Epithelial cell of esophagus (primary cell): Measurements from ENCODE around the gene CEBPA.
"Not testable (repeated sequence)": the region's sequence is repeated elsewhere in the genome, so short reads cannot be mapped to it uniquely, and the experiment has no call there.

Source experiments
- DNase-seq: peaks from one replicate; pipeline ENCODE4 v3.0.0; 2010; ENCODE audit warnings: low read depth
- H3K4me3 ChIP-seq: 2 replicates; pipeline ENCODE4 v1.5.1; 2011; ENCODE audit warnings: mild to moderate bottlenecking, low read length, control low read depth
- CTCF ChIP-seq: IDR thresholded peaks from 2 replicates; pipeline ENCODE4 v1.5.1; 2011; ENCODE audit warnings: low read depth, mild to moderate bottlenecking, low read length, control low read depth, inconsistent platforms; ENCODE audit not compliant: insufficient read depth; ENCODE audit errors: missing control alignments

The CEBPA gene

GRCh38 chr19:33295621-33296487 is 6.5 kb downstream of the CEBPA start:
- no peak overlapping the region for H3K4me3 ChIP-seq
- DNase-seq = no peak
- no peak for TF ChIP-seq CTCF

GRCh38 chr19:33295046-33295445 is 7.3 kb downstream of the CEBPA start:
- DNase-seq, H3K4me3 ChIP-seq: not testable (repeated sequence)

GRCh38 chr19:33294058-33294798 is 8.1 kb downstream of the CEBPA start:
- no peak overlapping the region for H3K4me3 ChIP-seq
- TF ChIP-seq CTCF = no peak
- DNase-seq = no peak

- H3K4me3 ChIP-seq = no peak overlapping the region
- TF ChIP-seq CTCF = peak; percentile 7
- peak; percentile 93 for DNase-seq
These were observed 8.9 kb downstream of the CEBPA start for GRCh38 chr19:33293255-33294057.

- peak; percentile 89 for DNase-seq
- TF ChIP-seq CTCF = no peak
- H3K4me3 ChIP-seq = no peak overlapping the region
These were observed 9.6 kb downstream of the CEBPA start for GRCh38 chr19:33292595-33293254.

GRCh38 chr19:33291623-33292534 is 10.5 kb downstream of the CEBPA start:
- DNase-seq = no peak
- H3K4me3 ChIP-seq = no peak overlapping the region
- TF ChIP-seq CTCF = no peak
